Fibroblast of lung (primary cell): ENCODE measurements around the gene BMP6.

ENCODE experiments used
- EZH2 ChIP-seq: IDR thresholded peaks from 2 replicates; pipeline ENCODE4 v1.5.1; 2012; ENCODE audit warnings: low read length, control low read depth, mild to moderate bottlenecking; ENCODE audit errors: missing control alignments
- TF ChIP-seq, protein P1 (sequence below), 2 donors: IDR thresholded peaks in 1 of 2; conservative IDR thresholded peaks in 1 of 2; 1 replicate in 1 of 2; 2 replicates in 1 of 2; pipeline ENCODE4 v1.5.1; 2011 to 2012; ENCODE audit warnings: low read length in 2 of 2, control low read depth in 1 of 2, inconsistent platforms in 1 of 2, low read depth in 1 of 2, mild to moderate bottlenecking in 1 of 2

DNA sequence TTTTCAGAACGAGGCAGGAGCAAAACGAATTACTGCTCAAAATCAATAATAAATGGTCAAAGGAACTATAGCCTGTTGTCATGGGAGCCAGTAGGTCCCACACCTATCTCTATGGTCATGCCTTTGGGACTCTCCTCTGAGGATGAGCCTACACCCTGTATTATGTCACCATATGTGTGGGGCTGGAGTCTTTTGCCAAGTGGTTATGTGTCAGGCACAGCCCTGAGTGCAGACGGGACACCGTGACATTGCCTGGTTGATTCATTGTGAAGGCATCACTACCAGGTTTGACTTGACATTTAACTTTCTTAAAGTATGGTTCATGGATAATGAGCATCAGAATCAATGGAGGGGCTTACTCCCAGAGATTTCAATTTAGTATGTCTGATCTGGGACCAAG is 23.6 kb downstream of the BMP6 start:
- TF ChIP-seq, protein P1, sequence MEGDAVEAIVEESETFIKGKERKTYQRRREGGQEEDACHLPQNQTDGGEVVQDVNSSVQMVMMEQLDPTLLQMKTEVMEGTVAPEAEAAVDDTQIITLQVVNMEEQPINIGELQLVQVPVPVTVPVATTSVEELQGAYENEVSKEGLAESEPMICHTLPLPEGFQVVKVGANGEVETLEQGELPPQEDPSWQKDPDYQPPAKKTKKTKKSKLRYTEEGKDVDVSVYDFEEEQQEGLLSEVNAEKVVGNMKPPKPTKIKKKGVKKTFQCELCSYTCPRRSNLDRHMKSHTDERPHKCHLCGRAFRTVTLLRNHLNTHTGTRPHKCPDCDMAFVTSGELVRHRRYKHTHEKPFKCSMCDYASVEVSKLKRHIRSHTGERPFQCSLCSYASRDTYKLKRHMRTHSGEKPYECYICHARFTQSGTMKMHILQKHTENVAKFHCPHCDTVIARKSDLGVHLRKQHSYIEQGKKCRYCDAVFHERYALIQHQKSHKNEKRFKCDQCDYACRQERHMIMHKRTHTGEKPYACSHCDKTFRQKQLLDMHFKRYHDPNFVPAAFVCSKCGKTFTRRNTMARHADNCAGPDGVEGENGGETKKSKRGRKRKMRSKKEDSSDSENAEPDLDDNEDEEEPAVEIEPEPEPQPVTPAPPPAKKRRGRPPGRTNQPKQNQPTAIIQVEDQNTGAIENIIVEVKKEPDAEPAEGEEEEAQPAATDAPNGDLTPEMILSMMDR (conservative IDR thresholded peaks at IDR 0.05 in 1 of 2, IDR thresholded peaks at IDR 0.05 in 1 of 2; ENCODE audit: low read depth in 1 of 2, low read length in 2 of 2): no peak
- no peak for TF ChIP-seq EZH2
